Activated CD8-positive, alpha-beta memory T cell treated with anti-CD3 and anti-CD28 coated beads, Interleukin-2, amount 50 U/mL, for 24 hours (primary cell): ENCODE results near the gene DNAJC7.

Experiments used
- DNase-seq: peaks from one replicate; pipeline ENCODE4 v3.0.0-alpha.2; 2020; ENCODE audit errors: extremely low read depth

The DNAJC7 gene

DNA sequence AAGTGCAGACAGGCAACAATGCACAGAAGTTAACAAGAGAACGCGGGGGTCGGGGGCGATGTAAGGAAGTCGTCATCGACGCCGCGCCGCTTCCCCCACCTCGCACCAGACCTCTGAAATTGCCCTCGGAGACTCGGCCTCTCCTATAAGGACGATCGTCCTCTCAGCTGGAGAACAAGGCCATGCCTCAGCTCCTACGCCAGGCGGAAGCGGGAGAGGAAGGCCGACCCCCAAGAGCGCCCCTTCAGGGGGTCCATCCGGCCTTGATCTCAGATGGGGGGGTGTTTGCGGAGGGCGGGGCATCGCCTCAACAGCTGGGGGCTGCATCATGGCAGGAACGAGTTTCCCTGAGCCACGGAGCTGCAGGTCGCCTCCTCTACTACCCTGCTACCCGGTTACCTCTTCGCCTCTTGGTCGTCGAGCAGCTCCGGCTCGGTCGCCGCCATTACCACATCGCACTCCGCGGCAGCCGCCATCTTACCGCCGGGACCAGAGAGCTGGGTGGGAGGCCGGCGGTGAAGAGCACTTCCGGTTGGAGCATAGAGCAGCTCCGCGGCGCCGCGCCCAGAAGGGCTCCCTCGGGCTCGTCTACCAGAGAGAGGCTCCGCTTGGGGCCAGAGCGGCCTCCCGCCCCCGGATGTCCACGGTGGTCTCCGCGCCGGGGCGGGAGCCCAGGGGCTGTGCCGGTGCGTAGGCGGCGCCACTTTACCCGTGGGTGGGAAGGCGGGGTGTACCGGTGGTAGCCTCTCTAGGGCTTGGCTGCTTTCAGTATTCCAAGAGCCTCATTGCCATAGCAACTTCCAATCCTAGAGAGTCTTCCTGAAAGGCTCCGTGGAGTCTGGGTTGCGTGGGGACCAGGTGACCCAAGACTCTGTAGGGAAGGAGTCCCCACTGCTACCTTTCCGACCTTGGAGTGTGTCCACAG, at the start of gene DNAJC7:
Gene DNAJC7 (minus strand): TSS at position 499 of the 925 bp plus-strand sequence. CDS start 23 bp downstream, at position 476.
- peak; percentile 57 for DNase-seq

GRCh38 chr17:42065201-42065600, 48.0 kb upstream of the DNAJC7 start:
- no peak for DNase-seq

DNA sequence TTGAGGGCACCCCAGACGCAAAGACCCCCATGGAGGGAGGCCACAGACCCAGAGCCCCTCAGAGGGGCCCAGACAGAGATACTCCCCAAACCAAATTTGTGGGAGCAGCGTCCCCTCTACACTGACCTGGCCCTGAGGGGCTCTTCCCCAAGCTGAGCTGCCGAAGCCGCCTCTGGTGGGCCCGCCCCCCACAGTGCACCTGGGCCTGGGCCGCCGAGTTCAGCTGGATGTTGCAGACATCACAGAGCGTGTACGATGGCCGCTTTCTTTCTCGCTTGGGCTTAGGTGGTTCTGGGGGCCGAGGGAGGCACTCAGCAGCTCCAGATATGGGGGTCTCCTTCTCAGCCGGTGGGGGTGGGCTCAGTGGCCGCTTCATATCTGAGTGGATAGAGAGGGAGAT, 45.4 kb upstream of the DNAJC7 start:
- DNase-seq, result no peak

- DNase-seq, result no peak
These were observed 44.6 kb upstream of the DNAJC7 start for GRCh38 chr17:42061646-42062487.

DNA sequence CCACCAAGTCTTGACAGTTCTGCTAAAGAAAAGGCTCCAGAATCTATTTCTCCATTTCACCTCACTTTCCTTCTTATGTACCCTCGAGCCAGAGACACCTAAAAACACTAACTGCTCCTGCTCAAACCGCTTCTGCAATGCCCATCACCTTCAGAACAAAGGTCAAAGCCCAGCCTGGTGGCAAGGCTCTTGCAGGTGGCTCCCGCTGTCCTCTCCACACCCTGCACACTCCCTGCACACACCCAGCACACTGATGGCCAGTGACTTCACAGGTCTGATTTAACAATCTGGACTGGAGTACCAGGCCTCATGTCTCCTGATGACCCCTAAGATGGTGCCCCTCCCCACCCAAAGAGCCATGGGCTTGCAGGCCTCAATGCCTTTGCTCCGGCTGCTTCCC, 43.0 kb upstream of the DNAJC7 start:
- DNase-seq, result no peak

DNA sequence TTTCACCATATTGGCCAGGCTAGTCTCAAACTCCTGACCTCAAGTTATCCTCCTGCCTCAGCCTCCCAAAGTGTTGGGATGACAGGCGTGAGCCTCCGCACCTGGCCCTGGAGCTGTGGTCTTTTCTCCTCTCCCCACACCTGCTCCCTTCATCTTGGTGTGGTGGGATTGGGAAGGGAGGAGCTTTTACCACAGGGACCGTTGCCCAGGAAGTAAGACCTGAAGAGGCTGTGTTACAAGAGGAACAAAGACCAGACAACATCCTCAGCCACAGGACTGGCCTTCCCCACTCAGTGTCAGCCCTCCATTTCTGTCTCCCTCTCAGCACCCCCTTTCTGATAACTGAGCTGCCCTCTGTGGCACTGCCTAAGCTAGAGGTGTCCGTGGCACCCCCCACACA, 42.6 kb upstream of the DNAJC7 start:
- DNase-seq, result no peak

GRCh38 chr17:42058063-42058462, 40.8 kb upstream of the DNAJC7 start:
- DNase-seq, result no peak

DNA sequence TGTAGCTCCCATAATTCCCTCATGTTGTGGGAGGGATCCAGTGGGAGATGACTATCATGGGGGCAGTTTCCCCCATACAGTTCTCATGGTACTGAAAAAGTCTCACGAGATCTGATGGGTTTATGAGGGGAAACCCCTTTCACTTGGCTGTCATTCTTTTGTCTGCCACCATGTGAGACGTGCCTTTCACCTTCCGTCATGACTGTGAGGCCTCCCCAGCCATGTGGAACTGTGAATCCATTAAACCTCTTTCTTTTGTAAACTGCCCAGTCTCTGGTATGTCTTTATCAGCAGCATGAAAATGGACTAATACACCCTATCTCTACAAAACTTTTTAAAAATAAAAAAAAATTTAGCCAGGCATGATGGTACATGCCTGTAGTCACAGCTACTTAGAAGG, 39.4 kb upstream of the DNAJC7 start:
- DNase-seq, result no peak

DNA sequence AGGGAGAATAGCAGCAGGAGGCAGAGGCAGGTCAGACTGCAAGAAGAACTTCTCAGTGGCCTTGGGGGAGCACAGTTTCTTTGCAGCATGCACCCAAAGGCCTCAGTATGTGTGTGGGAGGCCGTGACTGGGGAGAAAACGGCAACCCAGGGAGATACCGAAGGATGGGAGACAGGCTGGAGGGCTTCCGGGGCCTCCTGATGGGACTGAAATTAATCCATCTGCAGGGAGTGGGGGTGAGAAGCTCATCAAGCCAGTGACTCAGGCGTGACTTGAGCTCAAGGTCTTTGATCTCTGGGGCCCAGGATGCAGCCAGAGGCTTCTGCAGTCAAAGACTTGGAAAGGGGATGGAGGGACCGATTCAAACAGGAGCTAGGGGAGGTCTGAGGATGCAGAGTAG, 38.3 kb upstream of the DNAJC7 start:
- DNase-seq, result no peak

DNA sequence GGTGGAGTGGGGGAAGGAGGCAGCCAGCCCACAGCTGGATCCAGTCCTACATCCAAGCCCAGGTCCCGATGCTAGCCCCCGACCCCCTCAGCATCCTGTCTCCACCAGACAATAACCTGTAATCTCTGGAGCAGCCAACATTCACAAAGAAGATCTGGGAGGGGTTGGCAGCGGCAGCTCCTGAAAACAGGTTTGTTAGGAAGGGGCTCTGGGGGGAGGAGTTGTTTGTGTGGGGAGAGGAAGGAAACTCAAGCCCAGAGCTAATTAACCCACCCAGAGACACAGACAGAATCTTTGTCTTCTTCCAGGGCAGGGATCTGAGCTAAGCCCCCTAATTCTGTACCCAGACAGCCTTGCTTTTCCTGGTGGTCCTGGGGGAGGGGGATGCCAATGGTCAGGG, 37.8 kb upstream of the DNAJC7 start:
- DNase-seq, result no peak

GRCh38 chr17:42053731-42054500, 36.7 kb upstream of the DNAJC7 start:
- DNase-seq, result no peak

- no peak for DNase-seq
These were observed 35.2 kb upstream of the DNAJC7 start for GRCh38 chr17:42052346-42052877.

GRCh38 chr17:42051645-42052044, 34.4 kb upstream of the DNAJC7 start:
- no peak for DNase-seq

- DNase-seq, result no peak
These were observed 33.8 kb upstream of the DNAJC7 start for GRCh38 chr17:42051013-42051400.

DNA sequence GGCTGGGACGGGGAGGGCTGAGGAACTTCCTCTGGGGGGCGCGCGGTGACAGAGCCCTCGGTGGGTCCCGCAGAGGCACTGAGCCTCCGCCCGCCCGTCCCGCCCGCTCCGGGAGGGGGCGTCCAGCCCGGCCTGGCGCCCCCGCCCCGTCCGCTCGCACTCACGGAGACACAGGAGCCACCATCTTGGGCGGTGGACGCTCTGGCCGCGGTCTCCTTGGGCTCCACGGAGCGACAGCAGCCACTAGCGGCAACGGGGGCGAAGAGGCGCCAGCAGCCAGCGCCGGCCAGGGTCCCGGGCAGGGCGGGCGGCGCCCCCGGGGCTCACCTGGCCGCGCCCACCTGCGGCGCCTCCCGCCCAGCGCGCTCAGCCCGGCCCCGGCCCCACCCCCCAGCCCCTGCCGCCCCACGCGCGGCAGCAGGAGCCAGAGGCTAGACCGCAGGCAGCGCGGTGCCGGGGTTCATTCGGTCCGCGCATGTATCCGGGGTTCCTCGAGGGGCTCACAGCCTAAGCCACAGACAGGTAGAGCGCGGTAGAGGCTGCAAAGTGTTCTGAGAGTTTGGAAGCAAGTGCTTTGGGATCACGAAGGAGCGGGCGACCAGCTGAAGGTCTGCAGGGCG, 33.3 kb upstream of the DNAJC7 start, which contains the start of gene C17orf113:
Gene C17orf113 (minus strand): TSS at position 209 of the 620 bp plus-strand sequence. CDS start 7,225 bp downstream, outside the sequence.
- no peak for DNase-seq

GRCh38 chr17:42049834-42050392, 32.7 kb upstream of the DNAJC7 start:
- DNase-seq, result no peak

DNA sequence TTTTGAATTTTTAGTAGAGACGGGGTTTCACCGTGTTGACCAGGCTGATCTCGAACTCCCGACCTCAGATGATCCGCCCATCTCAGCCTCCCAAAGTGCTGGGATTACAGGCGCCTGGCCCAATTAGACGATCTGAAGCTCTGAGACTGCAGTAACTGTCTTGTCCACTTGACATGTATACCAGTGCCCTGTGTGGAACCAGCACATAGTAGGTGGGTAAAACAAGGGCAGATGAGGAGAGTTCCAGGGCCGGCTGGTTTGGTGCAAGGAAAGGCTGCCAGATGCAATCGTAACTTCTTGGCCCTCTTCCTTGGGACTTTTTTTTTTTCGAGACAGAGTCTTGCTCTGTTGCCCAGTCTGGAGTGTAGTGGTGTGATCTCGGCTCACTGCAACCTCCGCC, 30.1 kb upstream of the DNAJC7 start:
- no peak for DNase-seq

GRCh38 chr17:42045719-42046118, 28.5 kb upstream of the DNAJC7 start:
- DNase-seq, result no peak

DNA sequence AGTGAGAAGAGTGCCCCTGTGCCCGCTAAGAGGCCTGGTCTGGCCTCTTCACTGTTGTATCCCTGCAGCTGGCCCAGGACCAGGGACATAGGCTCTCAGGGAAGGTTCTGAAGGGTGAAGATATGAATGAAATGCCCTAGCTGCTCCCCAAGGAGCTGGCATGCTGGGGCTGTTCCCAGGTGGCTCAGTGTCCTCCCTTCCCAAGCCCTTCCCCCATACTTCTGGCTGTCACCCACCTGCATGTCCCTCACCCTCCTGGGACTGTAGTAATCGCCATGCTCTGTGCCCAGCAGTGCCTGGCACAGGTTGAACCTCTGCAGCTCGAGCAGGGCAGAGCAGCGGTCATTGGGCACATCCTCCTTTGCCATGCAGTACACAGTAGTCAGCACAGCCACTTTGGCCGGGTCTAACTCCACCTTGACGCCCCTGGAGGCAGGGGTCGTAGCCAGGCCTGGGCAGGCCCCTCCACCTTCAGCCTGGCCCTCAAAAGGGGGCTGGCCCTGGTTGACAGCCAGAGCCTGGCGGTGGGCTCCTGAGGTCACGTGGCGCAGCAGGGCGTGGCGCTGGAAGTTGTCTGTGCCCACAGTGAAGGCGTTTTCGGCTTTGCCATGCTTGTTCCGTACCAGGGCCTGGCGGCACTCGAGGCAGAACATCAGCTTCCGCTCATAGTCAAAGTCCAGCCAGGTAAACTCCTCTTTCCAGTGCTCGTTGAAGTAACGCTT, 25.5 kb upstream of the DNAJC7 start:
- no peak for DNase-seq

DNA sequence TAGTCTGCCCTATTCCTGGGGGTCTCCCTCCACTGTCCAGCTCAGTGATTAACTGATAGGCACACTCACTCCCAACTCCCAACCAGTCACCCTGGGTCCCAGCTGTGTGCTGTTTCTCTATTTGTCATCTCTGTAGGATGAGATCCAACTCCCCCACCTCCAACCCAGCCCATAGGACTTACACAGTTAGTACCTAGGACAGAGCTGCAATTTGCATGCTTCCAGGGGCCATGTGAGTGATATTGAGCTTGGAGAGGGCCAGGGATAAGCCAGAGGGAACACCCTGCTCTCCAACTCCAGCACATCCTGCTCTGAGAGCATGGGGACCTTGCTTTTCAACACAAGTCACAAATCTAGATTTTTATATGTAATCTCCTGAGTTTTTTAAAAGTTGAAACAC, 24.4 kb upstream of the DNAJC7 start:
- DNase-seq, result no peak
